Measurements from ENCODE around the gene RBMS1. TPM values are rescaled to one million over a fixed set of nuclear protein-coding genes. Genes with fewer than 3 reads are reported as not detected.

The RBMS1 gene
- total and polyA plus RNA-seq, 2 of the 13 experiments (the other 11 are each of a cell fraction or from before 2014, with no cell fraction given) = 55.5 to 110 TPM

DNA sequence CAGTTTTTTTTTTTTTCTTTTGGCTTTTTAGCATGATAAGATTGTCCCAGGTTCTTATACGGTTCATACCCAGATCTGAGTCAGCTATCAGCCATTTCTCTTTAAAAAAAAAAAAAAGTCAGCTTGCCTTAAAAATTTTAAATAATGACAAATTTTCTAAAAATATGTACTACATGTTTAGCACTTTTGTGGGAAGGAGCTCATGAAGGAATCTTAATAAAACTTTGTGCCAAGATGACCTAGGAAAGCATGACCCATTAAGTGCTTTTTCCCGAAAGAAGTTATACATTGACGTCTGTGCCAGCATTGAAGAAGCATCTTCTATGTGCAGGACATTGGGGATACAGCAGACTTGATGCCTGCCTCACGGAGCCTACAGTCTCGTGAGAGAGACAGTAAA is 4.5 kb upstream of the RBMS1 start (continued):
- TF ChIP-seq, protein P1, sequence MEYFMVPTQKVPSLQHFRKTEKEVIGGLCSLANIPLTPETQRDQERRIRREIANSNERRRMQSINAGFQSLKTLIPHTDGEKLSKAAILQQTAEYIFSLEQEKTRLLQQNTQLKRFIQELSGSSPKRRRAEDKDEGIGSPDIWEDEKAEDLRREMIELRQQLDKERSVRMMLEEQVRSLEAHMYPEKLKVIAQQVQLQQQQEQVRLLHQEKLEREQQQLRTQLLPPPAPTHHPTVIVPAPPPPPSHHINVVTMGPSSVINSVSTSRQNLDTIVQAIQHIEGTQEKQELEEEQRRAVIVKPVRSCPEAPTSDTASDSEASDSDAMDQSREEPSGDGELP (IDR thresholded peaks at IDR 0.05; ENCODE audit: borderline replicate concordance, low read depth) = no peak
- TF ChIP-seq ZNF782 (CRISPR knock-in tag; IDR thresholded peaks at IDR 0.05; ENCODE audit: borderline replicate concordance) (no peak), DNMT3B (CRISPR knock-in tag; conservative IDR thresholded peaks at IDR 0.05) (no peak), SMAD1 (CRISPR knock-in tag; IDR thresholded peaks at IDR 0.05; ENCODE audit: borderline replicate concordance, low read depth) (no peak), ZNF501 (CRISPR knock-in tag; IDR thresholded peaks at IDR 0.05) (no peak), ZKSCAN5 (CRISPR knock-in tag; IDR thresholded peaks at IDR 0.05) (no peak), NFE2 (CRISPR knock-in tag; IDR thresholded peaks at IDR 0.05) (no peak), ZNF333 (CRISPR knock-in tag; IDR thresholded peaks at IDR 0.05; ENCODE audit: borderline replicate concordance) (no peak), GATAD2A (CRISPR knock-in tag; IDR thresholded peaks at IDR 0.05) (no peak), KAT8 (CRISPR knock-in tag; IDR thresholded peaks at IDR 0.05) (no peak)

DNA sequence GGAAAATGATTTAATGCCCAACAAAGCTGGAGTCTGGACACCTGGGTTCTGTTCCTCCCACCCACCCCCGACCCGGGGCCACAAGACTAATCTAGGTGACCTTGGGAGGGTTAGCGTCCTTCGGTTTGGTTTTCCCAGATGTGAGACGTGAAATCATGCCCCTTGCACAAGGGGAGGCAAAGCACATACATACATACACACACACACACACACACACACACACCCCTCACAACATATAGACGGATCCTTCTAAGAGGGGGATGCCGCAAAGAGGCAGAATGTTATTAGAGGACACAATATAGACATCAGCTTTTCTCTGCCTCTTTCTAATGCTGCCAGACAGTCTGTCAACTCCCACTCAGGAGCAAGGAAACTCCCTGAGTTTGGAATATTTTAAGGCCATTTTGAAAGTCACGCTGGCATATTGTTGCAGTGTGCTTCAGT is 616 bp upstream of the RBMS1 start:
- no peak for ATAC-seq
- H3K9ac ChIP-seq (ENCODE audit: insufficient read depth, low read depth, low read length) = peak overlapping the region; percentile 96
- peak overlapping the region; percentile 9 for H2AFZ ChIP-seq (ENCODE audit: low read length)
- H3K27me3 ChIP-seq (ENCODE audit: control insufficient read depth in 1 of 2, insufficient read depth in 2 of 2, low read length in 2 of 2) = peaks cover 0 to 20% of the 10 kb centered on the region in 2 experiments; a peak in 3 of 5 replicates
- BruUV-seq (replicated peaks) = no TSS peak
- peaks cover 27% of the 10 kb centered on the region for H3K4me1 ChIP-seq (ENCODE audit: insufficient read depth, low read length)
- in situ Hi-C loops (cut with HindIII; ENCODE audit: extremely low pct_ligation_motif_present, low pct_unique_long_range_greater_than_20kb) = no loop called here
- H3K4me3 ChIP-seq (replicated peaks in 1 of 3; ENCODE audit: insufficient read depth in 1 of 3, low read depth in 2 of 3, low read length in 3 of 3) = peak overlapping the region; percentile 88 to 97 (median 95)
- H4K20me1 ChIP-seq (ENCODE audit: insufficient read depth, low read length) = no peaks in the 10 kb centered on the region
- ChIA-PET CTCF (ENCODE audit: low intra/inter-chr PET ratio, low total read pairs) (no interaction called here), POLR2A (interaction anchor here (0.7 to 1.0 kb wide), 2 partner anchors 60 to 87 kb away, joined by 3 read pairs; no protein-coding TSS in a partner anchor)
- FAIRE-seq = no peak
- H3K79me2 ChIP-seq (ENCODE audit: insufficient read depth, low read length) = peaks cover 29% of the 10 kb centered on the region
- peak overlapping the region; percentile 96 for H3K27ac ChIP-seq (ENCODE audit: extremely low read length, insufficient read depth, low read length)
- 3% methylated on average over 8 of the region's 8 CpGs for WGBS (ENCODE audit: low lambda C conversion rate)
- no peak for DNase-seq (ENCODE audit: low spot score)
- intact Hi-C loops (cut with micrococcal nuclease; ENCODE audit: unreplicated experiment) = no loop called here
- peak overlapping the region; percentile 91 for H3K4me2 ChIP-seq (ENCODE audit: low read depth, low read length)
- H3K36me3 ChIP-seq (replicated peaks in 1 of 2; ENCODE audit: control insufficient read depth in 1 of 2, insufficient read depth in 2 of 2, low read length in 2 of 2) = no peaks in the 10 kb centered on the region
- H3K9me3 ChIP-seq (ENCODE audit: low read length) = no peaks in the 10 kb centered on the region
- TF ChIP-seq, protein P2, sequence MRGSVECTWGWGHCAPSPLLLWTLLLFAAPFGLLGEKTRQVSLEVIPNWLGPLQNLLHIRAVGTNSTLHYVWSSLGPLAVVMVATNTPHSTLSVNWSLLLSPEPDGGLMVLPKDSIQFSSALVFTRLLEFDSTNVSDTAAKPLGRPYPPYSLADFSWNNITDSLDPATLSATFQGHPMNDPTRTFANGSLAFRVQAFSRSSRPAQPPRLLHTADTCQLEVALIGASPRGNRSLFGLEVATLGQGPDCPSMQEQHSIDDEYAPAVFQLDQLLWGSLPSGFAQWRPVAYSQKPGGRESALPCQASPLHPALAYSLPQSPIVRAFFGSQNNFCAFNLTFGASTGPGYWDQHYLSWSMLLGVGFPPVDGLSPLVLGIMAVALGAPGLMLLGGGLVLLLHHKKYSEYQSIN (CRISPR knock-in tag; IDR thresholded peaks at IDR 0.05; ENCODE audit: borderline replicate concordance) = no peak
- TF ChIP-seq KDM2A (CRISPR knock-in tag; IDR thresholded peaks at IDR 0.05; ENCODE audit: borderline replicate concordance, low read depth) = no peak
- peak; percentile 7; the same call in 1 of the 2 replicates for TF ChIP-seq ZNF605 (CRISPR knock-in tag; IDR thresholded peaks at IDR 0.05)
- TF ChIP-seq, protein P3, sequence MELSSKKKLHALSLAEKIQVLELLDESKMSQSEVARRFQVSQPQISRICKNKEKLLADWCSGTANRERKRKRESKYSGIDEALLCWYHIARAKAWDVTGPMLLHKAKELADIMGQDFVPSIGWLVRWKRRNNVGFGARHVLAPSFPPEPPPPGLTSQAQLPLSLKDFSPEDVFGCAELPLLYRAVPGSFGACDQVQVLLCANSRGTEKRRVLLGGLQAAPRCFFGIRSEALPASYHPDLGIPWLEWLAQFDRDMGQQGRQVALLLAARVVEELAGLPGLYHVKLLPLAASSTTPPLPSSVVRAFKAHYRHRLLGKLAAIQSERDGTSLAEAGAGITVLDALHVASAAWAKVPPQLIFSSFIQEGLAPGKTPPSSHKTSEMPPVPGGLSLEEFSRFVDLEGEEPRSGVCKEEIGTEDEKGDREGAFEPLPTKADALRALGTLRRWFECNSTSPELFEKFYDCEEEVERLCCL (CRISPR knock-in tag; IDR thresholded peaks at IDR 0.05; ENCODE audit: borderline replicate concordance) = no peak
- TF ChIP-seq, protein P4, sequence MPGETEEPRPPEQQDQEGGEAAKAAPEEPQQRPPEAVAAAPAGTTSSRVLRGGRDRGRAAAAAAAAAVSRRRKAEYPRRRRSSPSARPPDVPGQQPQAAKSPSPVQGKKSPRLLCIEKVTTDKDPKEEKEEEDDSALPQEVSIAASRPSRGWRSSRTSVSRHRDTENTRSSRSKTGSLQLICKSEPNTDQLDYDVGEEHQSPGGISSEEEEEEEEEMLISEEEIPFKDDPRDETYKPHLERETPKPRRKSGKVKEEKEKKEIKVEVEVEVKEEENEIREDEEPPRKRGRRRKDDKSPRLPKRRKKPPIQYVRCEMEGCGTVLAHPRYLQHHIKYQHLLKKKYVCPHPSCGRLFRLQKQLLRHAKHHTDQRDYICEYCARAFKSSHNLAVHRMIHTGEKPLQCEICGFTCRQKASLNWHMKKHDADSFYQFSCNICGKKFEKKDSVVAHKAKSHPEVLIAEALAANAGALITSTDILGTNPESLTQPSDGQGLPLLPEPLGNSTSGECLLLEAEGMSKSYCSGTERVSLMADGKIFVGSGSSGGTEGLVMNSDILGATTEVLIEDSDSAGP (CRISPR knock-in tag; IDR thresholded peaks at IDR 0.05; ENCODE audit: borderline replicate concordance) = no peak
- 0 out of 2 replicates have a peak, but pooled peaks have one; percentile 5 for TF ChIP-seq SAP130 (CRISPR knock-in tag; IDR thresholded peaks at IDR 0.05; ENCODE audit: low read depth)
- TF ChIP-seq HNRNPK (IDR thresholded peaks at IDR 0.05; ENCODE audit: low read depth, low read length, poor library complexity, severe bottlenecking) = no peak
- TF ChIP-seq, protein P5, sequence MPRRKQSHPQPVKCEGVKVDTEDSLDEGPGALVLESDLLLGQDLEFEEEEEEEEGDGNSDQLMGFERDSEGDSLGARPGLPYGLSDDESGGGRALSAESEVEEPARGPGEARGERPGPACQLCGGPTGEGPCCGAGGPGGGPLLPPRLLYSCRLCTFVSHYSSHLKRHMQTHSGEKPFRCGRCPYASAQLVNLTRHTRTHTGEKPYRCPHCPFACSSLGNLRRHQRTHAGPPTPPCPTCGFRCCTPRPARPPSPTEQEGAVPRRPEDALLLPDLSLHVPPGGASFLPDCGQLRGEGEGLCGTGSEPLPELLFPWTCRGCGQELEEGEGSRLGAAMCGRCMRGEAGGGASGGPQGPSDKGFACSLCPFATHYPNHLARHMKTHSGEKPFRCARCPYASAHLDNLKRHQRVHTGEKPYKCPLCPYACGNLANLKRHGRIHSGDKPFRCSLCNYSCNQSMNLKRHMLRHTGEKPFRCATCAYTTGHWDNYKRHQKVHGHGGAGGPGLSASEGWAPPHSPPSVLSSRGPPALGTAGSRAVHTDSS (CRISPR knock-in tag; conservative IDR thresholded peaks at IDR 0.05) = no peak

Data from HepG2 (cell line).